KOPT-K1 (cell line): ENCODE data around the gene DNASE1L1.

Source experiments
- H3K27ac ChIP-seq: fragments of 200-600 bp; sonication (generic); 2 replicates; pipeline ENCODE4 v1.5.1; 2016; ENCODE audit warnings: antibody characterized with exemption, mild to moderate bottlenecking, low read depth, low read length; ENCODE audit not compliant: poor library complexity, severe bottlenecking
- H3K36me3 ChIP-seq: fragments of 200-600 bp; sonication (generic); 2 replicates; pipeline ENCODE4 v1.5.1; 2017; ENCODE audit warnings: antibody characterized with exemption, mild to moderate bottlenecking, low read length, moderate library complexity; ENCODE audit not compliant: insufficient read depth
- H3K9me3 ChIP-seq: fragments of 200-600 bp; sonication (generic); 2 replicates; pipeline ENCODE4 v1.5.1; 2017; ENCODE audit warnings: antibody characterized with exemption, low read length, mild to moderate bottlenecking; ENCODE audit not compliant: insufficient read depth, poor library complexity, severe bottlenecking

The DNASE1L1 gene

DNA sequence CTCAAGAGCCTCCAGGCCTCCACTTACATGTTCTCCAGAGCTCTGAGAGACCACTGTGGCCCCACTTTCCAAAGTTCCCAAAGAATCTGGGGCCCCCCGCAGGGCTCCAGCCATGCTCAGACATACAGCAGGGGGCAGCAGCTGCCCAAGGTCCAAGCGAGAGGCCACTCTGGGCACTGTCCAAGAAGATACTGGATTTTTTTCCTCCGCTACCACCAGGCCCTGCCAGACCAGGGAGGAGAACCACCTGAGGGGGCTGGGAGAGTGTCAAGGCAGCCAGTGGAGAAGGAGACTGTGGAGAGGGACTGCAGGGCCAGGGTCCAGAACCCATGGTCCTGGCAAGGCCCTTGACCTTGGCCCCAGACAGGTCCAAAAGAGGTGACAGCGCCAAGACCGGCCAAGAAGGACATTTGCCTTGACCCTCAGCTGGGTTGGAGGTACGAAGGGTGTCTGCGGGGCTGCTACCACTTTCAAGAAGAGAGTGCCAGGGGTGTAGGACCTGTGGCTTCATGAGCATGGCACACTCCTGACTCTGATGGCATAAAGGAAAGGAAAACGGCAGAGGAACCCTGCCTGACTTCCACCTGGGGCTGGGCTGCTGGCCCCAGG is 24.7 kb downstream of the DNASE1L1 start:
- H3K9me3 ChIP-seq = no peaks in the 10 kb centered on the region
- H3K27ac ChIP-seq = no peak overlapping the region
- H3K36me3 ChIP-seq = peaks cover 6% of the 10 kb centered on the region

DNA sequence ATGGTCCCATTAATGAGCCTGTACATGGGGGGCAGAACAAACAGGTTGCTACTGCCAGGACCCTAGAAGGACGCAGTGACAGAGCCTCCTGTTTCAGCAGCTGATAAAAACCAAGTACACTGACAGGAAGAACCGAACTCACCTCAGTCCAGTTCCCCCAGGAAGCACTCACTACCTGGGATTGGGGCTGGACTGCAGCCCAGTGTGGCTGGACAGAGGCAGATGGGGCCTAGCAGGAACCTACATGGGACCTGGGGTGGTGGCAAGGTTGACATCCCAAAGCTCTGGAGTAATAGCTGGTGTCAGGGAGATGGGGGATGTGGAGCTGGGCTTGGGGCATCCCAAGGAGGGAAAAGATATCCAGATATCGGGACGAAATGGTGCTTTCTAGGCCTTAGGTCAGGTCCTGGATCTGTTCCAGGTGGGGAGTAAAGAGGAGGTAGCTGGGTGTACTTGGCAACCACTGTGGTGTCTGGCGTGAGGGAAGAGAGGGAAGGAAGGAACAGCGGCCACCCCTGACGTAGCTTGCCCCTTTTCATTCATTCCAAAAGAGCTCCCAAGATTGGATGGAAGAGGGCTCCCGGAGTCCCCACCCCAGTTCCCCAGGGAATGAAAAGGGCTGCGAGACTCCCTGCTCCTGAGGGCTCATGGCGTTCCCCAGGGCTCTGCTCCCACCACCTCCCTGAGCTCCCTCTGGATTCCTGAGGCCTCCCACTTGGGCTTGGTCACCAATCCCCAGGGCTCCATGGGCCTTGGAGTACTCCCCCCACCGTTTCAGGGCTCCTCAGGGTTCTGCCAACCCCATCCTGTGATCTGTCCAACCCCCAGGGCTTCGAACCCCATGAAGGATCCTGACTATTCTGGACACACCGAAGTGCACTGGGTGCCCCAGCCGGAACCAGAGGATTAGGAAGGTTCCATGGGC is 25.4 kb downstream of the DNASE1L1 start:
- Histone ChIP-seq H3K36me3 (peaks cover 6% of the 10 kb centered on the region), H3K27ac (no peak overlapping the region), H3K9me3 (no peaks in the 10 kb centered on the region)

DNA sequence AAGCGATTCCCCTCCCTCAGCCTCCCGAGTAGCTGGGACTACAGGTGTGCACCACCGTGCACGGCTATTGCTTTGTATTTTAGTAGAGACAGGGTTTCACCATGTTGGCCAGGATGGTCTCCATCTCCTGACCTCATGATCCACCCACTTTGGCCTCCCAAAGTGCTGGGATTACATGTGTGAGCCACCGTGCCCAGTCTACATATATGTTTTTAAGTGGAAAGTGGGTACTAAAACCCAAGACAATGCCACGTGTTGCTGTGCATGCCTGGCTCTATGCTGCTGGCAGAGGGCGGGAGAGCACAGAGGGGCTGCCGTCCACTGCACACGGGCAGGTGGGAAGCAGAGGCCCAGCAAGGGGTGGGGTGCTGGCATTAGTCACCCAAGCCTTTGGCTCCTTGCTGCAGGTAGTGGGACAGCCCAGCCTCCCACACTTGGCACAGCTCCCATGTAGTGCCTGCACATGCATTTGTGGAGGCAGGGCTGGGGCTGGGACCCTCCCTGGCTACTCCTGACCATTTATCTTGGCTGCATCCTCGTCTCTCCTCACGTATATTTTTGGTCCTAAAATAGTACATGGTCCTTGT is 26.5 kb downstream of the DNASE1L1 start:
- no peak overlapping the region for H3K27ac ChIP-seq
- H3K9me3 ChIP-seq = no peaks in the 10 kb centered on the region
- H3K36me3 ChIP-seq = peaks cover 6% of the 10 kb centered on the region

DNA sequence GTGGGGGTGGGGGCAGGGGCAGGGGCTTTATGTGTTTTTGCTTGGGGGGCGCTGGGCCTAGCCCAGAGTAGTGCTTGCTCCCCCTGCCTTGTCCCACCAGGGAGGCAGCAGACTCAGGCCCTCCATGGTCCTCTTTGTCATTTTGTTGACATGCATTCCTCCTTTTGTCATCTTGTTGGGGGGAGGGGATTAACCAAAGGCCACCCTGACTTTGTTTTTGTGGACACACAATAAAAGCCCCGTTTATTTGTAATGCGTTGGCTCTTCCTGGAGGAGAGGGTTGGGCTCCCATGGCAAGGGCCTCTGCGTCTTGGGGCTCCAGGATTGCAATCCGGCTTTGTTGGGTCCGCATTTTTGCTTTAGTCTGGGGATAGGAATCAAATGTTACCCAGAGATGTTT is 27.8 kb downstream of the DNASE1L1 start:
- H3K36me3 ChIP-seq = peaks cover 6% of the 10 kb centered on the region
- no peak overlapping the region for H3K27ac ChIP-seq
- no peaks in the 10 kb centered on the region for H3K9me3 ChIP-seq

DNA sequence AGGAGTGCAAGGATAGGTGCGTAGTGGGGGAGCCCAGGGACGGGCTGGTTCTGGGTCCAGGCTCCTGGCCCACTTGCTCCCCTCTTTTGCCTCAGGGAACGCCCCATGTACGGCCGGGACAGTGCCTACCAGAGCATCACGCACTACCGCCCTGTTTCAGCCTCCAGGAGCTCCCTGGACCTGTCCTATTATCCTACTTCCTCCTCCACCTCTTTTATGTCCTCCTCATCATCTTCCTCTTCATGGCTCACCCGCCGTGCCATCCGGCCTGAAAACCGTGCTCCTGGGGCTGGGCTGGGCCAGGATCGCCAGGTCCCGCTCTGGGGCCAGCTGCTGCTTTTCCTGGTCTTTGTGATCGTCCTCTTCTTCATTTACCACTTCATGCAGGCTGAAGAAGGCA is 28.3 kb downstream of the DNASE1L1 start:
- Histone ChIP-seq H3K27ac (peak overlapping the region; percentile 87), H3K9me3 (no peaks in the 10 kb centered on the region), H3K36me3 (peaks cover 6% of the 10 kb centered on the region)

DNA sequence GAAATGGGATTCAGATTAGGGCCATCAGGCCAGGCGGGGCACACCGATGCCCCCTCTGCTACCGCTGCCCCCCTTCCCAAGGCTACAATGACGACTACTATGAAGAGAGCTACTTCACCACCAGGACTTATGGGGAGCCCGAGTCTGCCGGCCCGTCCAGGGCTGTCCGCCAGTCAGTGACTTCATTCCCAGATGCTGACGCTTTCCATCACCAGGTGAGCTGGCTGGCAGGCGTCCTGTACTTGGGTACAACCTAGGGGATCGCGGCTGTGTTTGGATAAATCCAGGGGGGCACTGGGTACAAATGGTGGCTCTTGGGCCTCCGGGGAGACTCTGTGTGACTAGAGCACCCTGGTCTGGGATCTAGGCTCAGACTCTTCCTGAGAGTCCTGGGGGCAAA is 28.9 kb downstream of the DNASE1L1 start:
- H3K36me3 ChIP-seq = peaks cover 6% of the 10 kb centered on the region
- no peaks in the 10 kb centered on the region for H3K9me3 ChIP-seq
- H3K27ac ChIP-seq = peak overlapping the region; percentile 87

DNA sequence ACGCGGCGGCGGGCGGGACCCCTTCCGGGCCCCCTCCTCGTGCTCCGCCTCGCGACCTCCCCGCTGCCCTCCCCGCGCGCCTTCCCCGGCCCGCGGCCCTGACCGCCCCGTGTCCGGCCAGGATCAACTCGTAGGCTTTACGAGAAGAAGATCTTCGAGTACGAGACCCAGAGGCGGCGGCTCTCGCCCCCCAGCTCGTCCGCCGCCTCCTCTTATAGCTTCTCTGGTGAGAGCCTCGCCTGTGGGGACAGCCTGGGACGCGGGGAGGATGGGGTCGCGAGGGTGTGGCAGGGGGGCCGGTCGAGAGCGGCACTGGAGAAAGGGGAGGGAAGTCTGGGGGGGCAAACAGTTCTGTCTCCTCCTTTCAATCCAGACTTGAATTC is 29.5 kb downstream of the DNASE1L1 start:
- H3K27ac ChIP-seq = peak overlapping the region; percentile 87
- no peaks in the 10 kb centered on the region for H3K9me3 ChIP-seq

DNA sequence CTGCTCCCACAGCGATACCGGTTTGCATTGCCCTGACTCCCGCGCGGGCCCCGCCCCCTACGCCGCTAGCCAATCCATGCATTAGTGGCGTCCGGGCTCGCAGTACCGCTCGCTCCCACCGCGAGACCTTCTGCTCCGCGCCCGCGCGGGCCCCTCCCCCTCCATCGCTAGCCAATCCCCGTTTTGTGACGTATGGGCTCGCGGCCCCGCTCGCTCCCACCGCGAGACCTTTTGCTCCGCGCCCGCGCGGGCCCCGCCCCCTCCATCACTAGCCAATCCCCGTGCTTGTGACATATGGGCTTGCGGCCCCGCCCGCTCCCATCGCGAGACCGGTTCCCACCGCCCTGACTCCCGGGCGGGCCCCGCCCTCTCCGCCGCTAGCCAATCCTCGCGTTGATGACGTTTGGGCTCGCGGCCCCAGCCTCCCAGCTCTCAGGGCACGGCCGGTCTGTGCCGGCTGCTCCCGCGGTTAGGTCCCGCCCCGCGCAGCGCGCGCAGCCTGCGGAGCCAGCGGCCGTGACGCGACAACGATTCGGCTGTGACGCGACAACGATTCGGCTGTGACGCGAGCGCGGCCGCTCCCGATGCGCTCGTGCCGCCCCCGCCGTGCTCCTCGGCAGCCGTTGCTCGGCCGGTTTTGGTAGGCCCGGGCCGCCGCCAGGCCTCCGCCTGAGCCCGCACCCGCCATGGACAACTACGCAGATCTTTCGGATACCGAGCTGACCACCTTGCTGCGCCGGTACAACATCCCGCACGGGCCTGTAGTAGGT is 30.1 kb downstream of the DNASE1L1 start, which contains the start of gene EMD:
Gene EMD, plus strand, starts transcription at position 497 of the 770 bp plus-strand sequence. Its CDS starts 190 bp downstream, at position 687.
- H3K27ac ChIP-seq = peak within 1 kb of the TSS; percentile 87
- H3K9me3 ChIP-seq = no peaks in the 10 kb centered on the region
- peaks cover 6% of the 10 kb centered on the region for H3K36me3 ChIP-seq

More for the DNA sequence above, 29.5 kb downstream of the DNASE1L1 start:
- H3K36me3 ChIP-seq = peaks cover 6% of the 10 kb centered on the region

DNA sequence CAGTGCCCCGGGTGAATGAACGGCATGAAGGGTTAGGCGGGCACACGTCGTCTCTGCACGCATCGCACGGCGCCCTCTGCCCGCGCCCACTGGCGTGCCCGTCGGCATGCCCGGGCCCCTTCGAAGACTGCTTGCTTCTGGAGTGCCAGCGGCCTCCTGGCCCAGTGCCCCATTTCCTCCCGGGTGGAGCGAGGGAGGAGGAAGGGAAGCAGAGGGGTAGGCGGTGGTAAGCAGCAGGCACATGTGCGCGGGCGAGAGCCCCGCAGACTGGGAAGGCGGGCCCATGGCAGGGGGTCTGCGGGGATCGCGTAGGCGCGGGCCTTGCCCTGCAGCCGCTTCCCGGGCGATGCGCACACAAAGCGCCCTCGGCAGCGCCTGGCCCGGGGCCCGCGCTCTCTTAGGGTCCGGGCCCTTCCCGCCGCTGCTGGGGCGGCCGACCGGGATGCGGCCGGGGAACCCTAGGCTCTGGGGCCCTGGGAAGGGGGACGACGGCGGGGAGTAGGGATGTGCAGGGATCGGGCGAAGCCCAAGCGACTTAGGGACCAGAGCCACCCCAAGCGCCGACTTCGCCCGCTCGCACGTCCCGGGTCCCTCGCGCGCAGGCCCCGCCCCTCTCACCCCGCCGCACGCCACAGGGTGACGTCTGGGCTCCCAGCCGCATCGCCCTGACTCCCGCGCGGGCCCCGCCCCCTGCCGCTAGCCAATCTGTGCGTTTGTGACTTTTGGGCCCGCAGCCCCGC is 30.8 kb downstream of the DNASE1L1 start:
- no peaks in the 10 kb centered on the region for H3K9me3 ChIP-seq
- peaks cover 6% of the 10 kb centered on the region for H3K36me3 ChIP-seq
- H3K27ac ChIP-seq = peak overlapping the region; percentile 81

DNA sequence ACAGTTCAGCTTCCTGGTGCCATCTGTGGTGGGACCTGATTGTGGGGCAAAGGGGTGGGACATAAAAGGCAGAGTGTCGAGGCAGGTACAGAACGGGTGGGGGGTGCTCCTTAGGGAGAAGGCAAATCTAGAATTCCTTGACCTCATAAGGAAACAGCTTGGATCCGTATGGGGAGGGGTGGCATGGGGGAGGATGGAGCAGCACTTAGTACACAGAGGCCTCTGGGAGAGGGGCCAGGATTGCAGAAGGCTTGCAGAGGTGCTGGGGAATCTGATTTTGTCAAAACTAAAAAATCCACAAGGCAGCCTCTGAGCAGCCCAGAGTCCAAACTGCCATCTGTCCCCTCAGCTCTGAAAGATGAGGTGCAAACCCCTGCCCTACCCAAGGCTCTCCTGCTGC is 32.3 kb downstream of the DNASE1L1 start:
- Histone ChIP-seq H3K27ac (no peak overlapping the region), H3K9me3 (no peaks in the 10 kb centered on the region)

DNA sequence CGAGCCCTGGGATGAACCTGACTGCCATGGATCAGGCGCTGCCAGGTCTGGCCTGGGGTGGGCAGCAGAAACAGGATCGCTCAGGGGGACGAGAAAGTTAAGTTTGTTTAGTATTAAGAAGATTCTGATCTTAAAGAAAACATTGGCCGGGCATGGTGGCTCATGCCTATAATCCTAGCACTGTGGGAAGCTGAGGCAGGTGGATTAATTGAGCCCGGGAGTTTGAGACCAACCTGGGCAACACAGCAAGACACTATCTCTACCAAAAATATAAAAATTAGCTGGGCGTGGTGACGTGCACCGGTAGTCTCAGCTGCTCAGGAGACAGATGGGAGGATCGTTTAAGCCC is 33.9 kb downstream of the DNASE1L1 start:
- Histone ChIP-seq H3K9me3 (no peaks in the 10 kb centered on the region), H3K27ac (no peak overlapping the region), H3K36me3 (no peaks in the 10 kb centered on the region)

More for the DNA sequence above, 32.3 kb downstream of the DNASE1L1 start:
- peaks cover 6% of the 10 kb centered on the region for H3K36me3 ChIP-seq

DNA sequence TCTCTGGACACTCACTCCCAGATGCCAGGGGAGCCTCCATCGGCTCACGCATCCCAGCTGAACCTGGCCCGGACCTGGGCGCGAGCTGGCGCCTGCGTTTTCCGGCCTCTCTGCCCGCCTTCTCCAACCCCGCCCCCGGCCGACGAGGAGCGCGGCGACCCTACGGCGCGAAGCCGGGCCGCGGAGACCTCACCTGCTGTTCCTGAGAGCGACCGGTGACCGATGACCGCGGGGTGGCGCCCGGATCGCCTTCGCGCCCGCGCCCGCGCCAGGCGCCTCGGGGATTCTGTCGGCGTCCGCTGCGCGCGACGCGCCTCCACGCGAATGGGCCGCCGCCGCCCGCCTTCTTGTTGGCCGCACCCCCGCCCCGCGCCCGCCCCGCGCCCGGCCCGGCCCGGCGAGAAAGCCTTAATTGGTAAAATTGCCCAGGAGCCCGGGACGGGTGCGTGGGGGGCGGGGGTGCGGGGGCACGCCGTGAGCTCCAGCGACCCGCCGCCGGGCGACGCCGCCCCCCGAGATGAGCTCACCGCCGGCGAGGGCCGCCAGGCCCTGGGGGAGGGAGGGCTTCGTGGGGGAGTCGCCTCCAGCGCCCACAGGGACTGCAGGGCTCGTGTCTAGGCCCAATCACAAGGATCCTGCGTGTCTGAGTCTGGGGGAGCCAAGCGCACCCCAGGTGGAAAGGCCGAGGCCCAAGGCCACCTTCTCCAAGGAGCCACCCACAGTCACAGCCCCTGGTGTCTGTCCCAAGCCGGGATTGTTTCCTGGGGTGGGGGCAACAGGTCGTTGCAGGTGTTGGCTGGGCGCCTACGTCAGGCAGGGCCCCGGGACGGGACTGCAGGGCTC is 34.5 kb downstream of the DNASE1L1 start, which contains the start of gene FLNA:
Gene FLNA, minus strand, starts transcription at position 322 of the 843 bp plus-strand sequence. CDS start 3,389 bp downstream, outside the sequence.
- no peak within 1 kb of the TSS for H3K27ac ChIP-seq
- H3K9me3 ChIP-seq = no peaks in the 10 kb centered on the region
- no peaks in the 10 kb centered on the region for H3K36me3 ChIP-seq
